NCI-H524 treated with DMSO at 0.1 percent for 48 hours (cell line): ENCODE measurements around the gene MTLN.
"Not testable (repeated sequence)": the region's sequence is repeated elsewhere in the genome, so short reads cannot be mapped to it uniquely, and the experiment has no call there.

ENCODE experiments used
- DNase-seq: peaks from one replicate; lab custom pipeline; 2025; lab: John Stamatoyannopoulos, UW

MTLN gene, protein sequence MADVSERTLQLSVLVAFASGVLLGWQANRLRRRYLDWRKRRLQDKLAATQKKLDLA

DNA sequence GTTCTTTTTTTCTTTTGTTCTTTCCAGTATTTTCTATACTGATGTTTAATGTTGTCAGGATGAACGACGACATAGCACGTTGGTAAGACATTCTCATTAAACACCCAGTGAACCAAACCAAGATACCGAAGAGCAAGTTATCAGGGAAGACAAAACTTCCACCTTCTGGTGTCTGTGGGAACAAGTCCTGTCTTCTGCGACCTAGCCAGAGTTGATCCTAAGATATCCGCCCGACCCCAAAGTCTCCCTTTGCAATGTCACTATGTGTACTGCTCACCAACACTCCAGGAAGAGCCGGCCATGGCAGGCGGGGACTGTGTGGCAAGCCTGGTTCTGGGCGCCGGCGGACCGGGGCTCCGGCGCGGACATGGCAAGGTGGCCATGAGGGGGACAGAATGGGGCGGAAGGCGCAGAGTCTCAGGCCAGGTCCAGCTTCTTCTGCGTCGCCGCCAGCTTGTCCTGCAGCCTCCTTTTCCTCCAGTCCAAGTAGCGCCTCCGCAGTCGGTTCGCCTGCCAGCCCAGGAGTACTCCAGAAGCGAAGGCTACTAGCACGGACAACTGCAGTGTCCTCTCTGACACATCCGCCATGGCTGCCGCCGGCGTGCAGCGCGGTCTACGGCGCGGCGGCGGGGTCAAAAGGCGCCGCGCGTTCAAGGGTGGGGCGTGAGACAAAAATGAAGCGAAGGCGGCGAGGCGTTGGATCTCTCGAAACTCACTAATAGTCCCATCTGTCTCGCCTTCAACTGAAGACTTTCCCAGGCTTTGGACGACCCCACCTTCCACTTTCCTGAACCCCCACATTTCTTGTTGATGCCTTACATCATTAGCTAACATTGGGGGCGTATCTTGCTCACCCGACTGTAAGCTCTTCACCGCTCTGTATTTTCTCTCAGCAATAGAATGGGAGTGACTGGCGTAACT is at the start of gene MTLN:
TSS of gene MTLN (minus strand) at position 610 of the 921 bp plus-strand sequence. CDS start at position 588, 22 bp downstream.
- DNase-seq = peak; percentile 20

DNA sequence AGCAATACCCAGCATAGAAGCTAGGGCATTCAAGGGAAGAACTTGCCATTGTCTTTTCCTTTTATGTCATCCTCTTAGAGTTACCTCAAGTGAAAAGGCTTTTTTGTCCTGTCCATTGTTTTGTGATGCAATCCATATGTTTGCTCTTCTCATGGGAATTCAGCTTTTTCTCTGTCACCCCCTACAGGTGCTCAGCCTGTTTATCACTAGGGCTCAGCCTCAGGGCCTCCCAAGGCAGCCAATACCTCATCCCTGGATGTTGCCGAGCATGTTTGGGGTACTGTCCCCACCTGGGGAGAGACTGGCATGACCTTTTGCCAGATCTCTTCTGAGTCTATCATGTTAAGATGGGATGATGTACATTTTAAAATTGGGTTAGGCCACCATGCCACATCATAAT is 49.6 kb upstream of the MTLN start:
- not testable (repeated sequence) for DNase-seq

DNA sequence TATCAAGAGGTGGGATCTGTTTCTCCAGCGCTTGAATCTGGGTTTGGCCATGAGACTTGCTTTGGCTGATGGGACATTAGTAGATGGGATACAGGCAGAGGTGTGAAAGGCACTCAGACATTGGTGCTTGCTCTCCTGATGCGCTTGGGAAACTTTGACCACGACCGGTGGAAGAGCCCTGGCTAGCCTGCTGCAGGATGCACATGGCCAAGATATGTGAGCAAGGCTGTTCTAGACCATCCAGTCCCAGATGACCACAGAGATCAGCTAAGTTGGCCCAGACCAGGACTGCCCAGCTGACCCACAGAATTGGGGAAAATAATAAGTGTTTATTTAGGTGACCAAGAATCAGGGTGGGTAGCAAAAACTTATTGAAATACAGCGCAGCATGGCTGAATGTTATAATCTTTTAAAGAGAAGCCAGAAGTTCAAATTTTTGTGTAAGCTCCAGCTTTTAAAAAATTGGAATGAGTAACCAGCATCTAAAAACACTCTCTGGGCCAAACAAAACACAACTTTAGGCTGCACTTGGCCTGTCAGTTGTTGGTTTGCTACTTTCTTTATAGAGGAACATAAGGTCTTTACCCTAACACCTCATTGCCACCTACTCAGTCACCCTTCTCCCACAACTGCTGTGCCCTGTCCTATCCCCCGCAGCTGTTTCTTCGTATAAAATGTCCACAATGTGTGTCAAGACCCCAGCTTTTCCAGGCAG is 35.9 kb upstream of the MTLN start:
- DNase-seq = not testable (repeated sequence)

DNA sequence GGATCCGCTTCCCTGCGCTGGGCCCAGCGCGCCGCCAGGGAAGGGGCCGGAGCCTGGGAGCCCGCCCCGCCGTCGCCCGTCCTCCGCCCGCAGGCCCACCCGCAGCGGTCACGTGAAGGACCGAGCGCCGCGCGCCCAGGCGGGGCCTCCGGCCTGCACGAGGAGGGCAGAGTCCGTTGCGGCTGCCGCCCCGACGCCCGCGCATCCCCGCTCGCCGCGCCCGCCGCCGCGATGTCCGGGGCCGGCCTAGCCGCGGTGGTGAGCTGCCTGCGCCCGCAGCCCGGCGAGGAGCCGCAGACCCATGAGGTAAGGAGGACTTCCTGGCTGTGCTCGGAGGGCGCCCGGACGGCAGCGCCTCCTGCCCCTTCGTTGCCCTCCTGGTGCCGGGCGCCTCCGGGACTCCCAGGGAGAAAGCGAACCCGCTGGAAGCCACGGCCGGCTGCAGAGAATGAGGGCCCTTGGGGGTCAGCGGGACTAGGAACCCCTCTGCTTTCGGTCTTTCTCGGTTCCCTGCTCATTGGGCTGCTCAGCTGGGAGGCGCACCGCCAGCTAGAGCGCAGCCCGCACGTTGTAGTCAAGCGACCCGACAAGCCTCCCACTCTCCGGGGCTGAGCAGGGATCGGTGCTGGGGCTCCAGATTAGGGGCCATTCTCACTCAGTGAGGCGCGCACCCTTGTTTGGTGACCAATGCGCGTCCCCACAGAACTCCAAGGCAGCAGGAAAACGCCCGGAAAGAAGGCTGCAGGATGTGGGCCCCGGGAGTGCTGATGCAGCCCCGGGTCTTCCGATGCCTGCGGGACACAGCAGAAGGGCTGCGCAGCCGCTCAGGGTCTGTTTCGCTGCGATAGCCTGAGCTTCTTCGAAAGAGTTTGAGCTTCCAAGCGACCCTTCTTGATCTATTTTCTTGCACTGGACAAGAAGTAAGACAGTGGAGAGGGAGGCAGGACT is 33.4 kb upstream of the MTLN start:
- not testable (repeated sequence) for DNase-seq

DNA sequence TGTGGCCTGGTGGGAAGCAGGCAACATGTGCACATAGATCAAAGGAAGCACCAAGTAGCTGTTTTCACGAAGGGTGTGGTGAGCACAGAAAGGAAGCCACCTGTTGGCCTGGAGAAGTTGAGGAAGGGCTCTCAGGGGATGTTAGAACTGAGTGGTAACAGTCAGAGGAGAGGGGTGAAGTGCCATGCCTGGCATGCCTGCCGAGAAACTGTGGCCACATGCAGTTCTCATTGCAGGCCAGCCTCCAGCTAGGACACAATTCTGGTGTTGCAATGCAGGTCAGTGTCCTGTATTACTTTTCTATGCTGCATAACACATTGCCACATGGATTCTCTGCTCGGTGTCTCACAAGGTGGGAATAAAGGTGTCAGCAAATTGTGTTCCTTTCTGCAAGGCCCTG is 30.9 kb upstream of the MTLN start:
- not testable (repeated sequence) for DNase-seq

DNA sequence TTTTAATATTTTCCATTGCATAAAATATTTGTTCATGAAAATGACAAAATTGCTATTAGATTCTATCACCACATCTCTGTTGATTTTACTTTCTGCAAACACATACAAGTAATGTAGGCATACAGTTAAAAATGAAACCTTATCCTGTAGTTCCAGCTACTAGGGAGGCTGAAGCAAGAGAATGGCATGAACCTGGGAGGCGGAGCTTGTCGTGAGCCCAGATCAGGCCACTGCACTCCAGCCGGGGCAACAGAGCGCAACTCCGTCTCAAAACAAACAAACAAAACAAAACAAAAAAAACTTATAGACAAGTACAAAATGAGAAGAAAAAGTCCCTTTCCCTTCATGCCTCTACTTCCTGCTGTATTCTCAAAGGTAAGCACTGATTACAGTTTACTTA is 22.2 kb upstream of the MTLN start:
- not testable (repeated sequence) for DNase-seq

DNA sequence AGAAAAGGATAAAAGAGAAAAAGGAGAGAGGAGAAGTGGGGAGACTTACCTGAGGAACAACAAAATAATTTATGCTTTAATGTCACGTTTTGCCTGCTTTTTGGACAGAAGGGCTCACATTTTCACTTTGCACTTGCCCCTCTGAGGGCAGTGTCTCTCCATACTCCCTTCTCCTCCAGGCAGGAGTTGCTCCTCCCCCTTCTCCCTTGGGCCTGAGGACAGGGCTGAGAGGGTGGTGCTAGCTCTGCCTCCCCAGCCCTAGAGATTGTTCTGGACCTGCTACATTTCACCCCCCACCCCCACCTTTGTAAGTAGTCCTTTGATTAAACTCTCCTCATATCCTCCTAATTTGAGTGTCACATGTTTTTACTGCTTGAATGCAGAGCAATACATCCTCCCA is 17.5 kb upstream of the MTLN start:
- not testable (repeated sequence) for DNase-seq

DNA sequence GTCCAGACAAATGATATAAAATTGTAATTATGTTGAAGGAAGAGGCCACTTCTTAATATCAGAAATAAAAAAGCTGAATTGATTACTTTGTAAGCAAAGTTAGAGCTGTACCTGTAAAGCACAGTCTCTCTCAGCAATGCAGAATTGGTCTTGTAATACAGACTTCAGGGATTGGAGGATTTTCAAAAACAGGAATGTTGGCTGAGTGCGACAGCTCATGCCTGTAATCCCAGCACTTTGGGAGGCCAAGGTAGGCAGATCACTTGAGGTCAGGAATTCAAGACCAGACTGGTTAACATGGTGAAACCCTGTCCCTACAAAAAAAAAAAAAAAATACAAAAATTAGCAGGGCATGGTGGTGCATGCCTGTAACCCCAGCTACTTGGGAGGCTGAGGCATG is 10.3 kb upstream of the MTLN start:
- not testable (repeated sequence) for DNase-seq

DNA sequence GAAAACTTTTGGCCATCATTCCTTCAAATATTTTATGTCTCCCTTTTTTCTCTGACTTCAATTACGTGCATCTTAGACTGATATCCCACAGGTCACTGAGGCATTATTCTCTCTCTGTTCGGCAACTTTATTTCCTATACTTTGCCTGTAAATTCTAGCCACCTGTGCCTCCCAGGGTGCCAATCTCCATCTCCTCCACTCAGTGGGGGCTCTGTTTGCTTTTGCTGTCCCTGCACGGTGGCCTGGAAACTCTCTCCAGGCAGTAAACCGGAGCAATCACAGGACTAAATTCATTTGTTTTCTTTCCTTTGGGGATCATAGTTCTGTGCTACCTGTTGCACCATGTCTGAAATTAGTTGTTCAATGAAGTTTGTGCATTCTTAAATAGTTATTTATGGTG is 9.6 kb upstream of the MTLN start:
- DNase-seq = no peak

DNA sequence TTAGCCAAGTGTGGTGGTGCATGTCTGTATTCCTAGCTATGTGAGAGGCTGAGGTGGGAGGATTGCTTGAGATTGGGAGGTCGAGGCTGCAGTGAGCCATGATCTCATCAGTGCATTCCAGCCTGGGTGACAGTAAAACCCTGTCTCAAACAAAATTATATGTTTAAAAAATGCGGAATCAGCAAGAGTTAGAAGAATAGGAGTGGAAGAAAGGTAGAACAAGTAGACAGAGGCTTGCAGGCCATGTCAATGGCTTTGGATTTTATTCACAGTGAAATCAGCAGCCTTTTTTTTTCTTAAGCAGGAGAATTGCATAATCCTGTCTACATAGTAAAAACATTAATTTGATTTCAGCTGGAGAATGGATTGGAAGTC is 7.8 kb upstream of the MTLN start:
- no peak for DNase-seq

DNA sequence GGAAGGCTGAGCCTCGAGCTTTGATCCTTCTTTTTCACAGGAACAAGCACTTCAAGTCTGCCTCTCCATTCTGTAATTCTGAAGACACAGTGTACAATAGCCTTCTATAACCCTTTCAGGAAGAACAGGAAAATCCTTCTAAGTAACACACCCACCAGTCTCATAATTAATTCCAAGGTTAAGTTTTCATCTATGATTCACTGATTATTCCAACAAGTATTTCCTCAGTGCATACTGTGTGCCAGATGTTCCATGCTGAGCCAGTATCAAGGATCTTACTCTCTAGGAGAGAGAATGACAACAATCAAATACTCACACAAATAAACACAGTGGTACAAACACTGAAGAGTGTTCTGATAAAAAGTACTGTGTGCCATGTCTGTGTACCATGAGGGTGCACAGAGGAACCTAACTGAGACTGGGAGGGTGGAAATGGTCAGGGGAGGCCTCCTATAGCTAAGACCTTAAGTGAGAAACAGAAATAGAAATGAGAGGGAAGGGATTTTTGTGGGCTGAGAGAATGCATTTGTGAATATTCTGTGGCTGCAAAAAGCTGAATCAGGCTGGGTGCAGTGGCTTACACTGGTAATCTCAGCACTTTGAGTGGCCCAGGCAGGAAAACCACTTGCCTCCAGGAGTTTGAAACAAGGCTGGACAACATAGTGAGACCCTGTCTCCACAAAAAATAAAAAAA is 7.3 kb upstream of the MTLN start:
- DNase-seq = no peak

DNA sequence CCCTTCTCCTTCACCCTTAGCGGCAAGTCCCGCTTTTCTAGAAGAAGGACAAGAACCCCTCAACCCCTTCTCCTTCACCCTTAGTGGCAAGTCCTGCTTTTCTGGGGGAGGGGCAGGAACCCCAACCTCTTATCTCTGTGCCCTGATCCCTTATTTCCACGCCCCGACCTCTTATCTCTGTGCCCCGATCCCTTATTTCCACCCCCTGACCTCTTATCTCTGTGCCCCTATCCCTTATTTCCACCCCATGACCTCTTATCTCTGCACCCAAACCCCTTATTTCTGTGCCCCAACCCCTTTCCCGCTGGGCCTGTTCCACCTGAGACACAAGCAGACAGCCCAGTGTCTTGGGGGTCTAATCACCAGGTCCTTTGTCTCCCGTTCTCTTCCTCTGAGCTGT is 6.5 kb upstream of the MTLN start:
- not testable (repeated sequence) for DNase-seq

DNA sequence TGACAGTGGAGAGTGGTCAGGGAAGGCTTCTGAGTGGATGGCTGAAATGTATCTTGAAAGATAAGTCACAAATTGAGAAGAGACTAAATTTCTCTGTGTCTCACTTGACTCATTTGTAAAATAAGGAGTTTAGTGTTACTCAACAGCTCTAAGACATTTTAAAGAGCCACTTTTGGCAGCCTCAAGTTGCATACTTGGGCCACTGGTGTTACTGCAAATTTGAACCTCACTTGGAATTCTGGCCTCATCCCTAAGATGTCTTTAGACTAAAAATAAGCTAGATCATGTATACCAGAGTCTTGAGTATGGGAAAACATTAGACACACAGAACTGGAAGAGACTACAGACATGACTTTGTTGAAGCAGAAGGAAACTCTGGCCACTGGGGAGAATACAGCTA is 4.5 kb upstream of the MTLN start:
- DNase-seq = no peak

DNA sequence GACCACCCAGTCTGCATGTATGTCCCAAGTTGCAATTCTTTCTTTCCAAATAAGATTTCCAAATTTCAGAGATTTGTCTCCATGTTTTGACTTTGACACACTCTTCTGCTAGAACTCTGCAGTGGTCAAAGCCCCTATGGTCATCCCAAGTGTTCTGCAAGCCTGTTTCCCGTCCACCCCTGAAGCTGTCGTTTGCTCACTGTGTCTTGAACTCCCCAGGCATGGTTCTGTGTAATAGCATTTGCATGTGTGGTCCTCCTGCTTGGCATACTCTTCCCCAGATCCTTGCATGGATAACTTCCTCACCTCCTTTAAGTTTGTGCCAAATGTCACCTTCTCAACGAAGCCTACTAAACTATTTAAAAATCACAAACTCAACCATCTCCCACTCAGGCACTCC is 3.9 kb upstream of the MTLN start:
- DNase-seq = no peak

DNA sequence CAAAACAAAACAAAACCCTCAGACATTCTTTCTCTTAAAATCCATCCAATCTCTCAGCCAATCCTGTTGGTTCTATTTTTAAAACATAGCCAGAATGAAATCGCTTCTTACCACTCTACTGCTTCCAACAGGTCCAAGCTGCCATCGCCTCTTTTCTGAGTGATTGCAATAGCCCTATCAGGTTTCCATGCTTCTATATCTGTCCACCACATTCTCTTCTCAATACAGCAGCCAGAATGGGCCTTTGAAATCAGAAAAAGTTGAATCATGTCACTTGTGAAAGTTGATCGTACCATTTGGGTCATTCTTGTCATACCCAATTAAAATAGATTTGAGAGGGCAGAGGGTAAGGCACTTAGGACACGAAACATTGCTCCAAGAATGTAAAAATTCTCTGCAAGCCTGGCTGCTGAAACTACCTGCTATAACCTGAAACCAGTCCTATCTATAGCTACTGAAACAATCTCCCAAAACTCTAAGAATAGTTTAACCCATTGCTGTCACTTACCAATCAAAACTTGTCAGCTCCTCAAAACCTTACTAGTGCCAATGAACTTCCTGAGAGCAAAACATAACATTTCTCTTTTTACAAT is 3.3 kb upstream of the MTLN start:
- no peak for DNase-seq

DNA sequence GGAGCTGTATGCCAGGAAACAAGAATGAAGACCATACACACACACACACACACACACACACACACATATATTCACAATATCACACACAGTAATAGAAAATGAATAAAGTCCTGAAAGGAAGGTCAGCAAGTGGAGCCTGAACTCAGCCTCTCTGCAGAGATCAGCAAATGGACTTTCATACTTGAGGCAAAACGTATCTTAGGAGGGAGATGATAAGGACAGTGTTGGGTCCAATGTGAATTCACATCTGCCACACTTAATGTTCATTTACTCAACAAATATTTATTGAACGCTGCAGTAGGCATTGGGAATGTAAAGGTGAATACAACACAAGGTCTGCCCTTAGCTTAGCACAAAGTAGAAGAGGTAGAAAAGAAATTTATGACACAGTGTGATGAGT is 2.7 kb upstream of the MTLN start:
- DNase-seq = no peak

DNA sequence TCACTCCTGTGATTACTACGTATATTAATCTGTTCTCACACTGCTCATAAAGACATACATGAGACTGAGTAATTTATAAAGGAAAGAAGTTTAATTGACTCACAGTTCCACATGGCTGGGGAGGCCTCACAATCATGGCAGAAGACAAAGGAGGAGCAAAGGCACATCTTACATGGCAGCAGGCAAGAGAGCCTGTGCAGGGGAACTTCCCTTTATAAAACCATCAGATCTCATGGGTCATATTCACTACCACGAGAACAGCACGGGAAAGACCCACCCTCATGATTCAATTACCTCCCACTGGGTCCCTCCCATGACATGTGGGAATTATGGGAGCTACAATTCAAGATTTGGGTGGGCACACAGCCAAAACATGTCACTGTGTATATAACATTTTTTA is 1.2 kb upstream of the MTLN start:
- DNase-seq = not testable (repeated sequence)

DNA sequence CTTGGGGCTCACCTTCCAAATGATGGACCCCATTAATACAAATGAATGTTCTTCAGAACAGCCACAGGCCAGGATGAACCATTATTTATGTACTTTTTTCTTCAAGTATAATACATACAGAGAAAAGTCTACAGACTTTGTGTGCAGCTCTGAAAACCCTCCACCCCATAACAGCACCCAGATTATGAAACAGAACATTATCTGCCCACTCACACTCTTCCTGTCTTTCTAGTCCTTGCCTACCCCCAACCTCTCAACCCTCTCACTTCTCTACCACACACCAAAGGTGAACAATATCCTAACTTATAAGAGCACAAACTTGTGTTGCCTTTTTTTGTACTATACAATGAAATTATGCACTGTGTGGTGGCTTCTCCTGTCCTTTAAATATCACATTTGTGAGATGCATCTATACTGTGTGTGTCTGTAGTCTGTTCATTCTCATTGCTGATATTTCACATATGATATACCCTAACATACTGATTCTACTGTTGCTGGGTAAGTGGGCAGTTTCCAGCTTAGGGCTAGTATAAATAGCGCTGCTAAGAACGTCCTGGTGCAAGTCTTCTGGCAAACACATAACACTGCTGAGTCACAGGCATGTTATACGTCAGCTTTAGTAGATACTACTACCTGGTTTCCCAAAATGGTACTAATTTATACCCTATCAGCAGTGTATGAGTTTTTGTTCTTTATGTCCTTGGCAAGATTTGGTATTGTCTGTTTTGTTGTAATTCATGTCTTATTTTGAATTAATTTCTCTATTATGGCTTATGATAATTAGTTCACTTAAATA is 6.5 kb downstream of the MTLN start:
- DNase-seq = no peak

DNA sequence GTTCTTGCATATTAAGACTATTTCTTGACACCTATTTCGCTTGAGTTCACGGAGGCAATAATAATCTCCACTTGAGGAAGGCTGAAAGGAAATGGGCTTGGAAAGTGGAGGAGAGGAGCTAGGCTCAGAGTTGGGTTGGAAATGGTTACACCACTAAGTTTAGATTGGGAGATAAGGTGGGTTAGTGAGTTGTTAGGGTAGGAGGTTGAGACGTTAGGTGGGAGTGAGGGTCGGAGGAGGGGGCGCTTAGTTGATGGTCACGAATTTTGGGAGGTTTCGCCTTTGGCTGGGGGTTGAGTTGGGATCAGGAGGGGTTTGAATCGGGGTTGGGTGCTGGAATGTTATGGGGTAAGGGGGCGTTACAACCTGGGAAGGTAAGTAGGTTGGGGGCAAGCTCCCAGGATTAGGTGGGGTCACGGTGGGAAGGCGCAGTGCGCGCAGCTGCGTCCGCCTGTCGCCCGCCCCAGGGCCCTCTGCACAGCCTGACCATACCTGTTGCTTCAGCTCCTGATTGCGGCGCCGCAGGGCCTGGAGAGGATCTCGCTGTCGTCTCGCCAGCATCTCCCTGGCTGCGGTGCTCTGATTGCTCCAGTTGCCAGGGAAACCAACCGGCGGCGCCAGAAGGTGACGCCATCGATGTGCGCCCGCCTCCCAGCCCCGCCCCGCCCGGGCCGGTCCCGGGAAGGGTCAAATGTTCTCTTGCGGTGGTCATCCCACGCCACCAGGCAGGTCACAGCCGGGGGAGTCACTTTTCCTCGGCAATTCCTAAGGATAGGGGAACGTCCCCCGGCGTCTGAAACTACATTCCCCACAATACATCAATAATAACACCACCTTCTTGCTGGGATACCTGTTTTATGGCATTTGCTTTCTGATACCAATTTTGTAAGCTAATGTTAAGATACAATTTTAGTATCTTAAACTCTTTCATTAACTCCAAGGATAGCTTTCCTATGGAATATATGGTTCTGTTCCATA is 7.7 kb downstream of the MTLN start, which contains the start of gene NPHP1:
TSS of gene NPHP1 (minus strand) at position 606 of the 978 bp plus-strand sequence. CDS start at position 561, 45 bp downstream.
- DNase-seq = no peak
